Caco-2 (cell line): Measurements from ENCODE around the gene BFSP1. TPM values are rescaled to one million over a fixed set of nuclear protein-coding genes. Genes with fewer than 3 reads are reported as not detected.

ENCODE experiments used
- BruUV-seq: library from RNA; stranded (reverse); fragments of 400-500 nt; replicated peaks from 2 replicates; lab custom pipeline; 2021; lab: Mats Ljungman, UMichigan
- CTCF ChIA-PET: fragments of 300-600 bp; sonication (Branson Sonifier 250); formaldehyde crosslinking; loops from one replicate; lab custom pipeline; 2022; ENCODE audit warnings: antibody characterized with exemption; lab: Charles Lee
- POLR2A ChIA-PET: fragments of 300-600 bp; sonication (Branson Sonifier 250); formaldehyde crosslinking; loops from one replicate; lab custom pipeline; 2022; ENCODE audit warnings: antibody characterized with exemption; lab: Charles Lee
- DNase-seq, 2 experiments: peaks; one replicate each; pipeline versions ENCODE4 v3.0.0 to v3.0.0-alpha.2; 2020 to 2022
- H3K27me3 ChIP-seq: replicated peaks from 2 replicates; pipeline ENCODE4 v1.6.0; 2011; ENCODE audit warnings: low read length; ENCODE audit not compliant: control insufficient read depth, insufficient read depth
- H3K36me3 ChIP-seq: 2 replicates; pipeline ENCODE4 v1.5.1; 2011; ENCODE audit warnings: low read length; ENCODE audit not compliant: control insufficient read depth, insufficient read depth
- H3K4me1 ChIP-seq: fragments of 250-450 bp; sonication (Bioruptor Pico); 2 replicates; pipeline ENCODE4 v1.5.1; 2020; ENCODE audit warnings: mild to moderate bottlenecking
- H3K4me3 ChIP-seq: 2 replicates; pipeline ENCODE4 v1.5.1; 2011; ENCODE audit warnings: low read depth, mild to moderate bottlenecking, control low read depth, low read length
- H3K9me3 ChIP-seq: fragments of 250-450 bp; sonication (Bioruptor Pico); 2 replicates; pipeline ENCODE4 v1.5.1; 2020; ENCODE audit warnings: mild to moderate bottlenecking, moderate library complexity
- H3K27ac Mint-ChIP-seq: one replicate; pipeline ENCODE4 v1.8.0; 2022; ENCODE audit warnings: mixed read lengths; ENCODE audit not compliant: unreplicated experiment
- H3K27me3 Mint-ChIP-seq: one replicate; pipeline ENCODE4 v1.8.0; 2022; ENCODE audit warnings: mixed read lengths; ENCODE audit not compliant: insufficient read depth, unreplicated experiment
- H3K36me3 Mint-ChIP-seq: one replicate; pipeline ENCODE4 v1.8.0; 2022; ENCODE audit warnings: mild to moderate bottlenecking, mixed read lengths; ENCODE audit not compliant: insufficient read depth, unreplicated experiment
- H3K4me1 Mint-ChIP-seq: one replicate; pipeline ENCODE4 v1.8.0; 2022; ENCODE audit warnings: low read depth, mixed read lengths; ENCODE audit not compliant: unreplicated experiment
- H3K4me3 Mint-ChIP-seq: one replicate; pipeline ENCODE4 v1.8.0; 2022; ENCODE audit warnings: mild to moderate bottlenecking, moderate library complexity, mixed read lengths; ENCODE audit not compliant: unreplicated experiment
- H3K9me3 Mint-ChIP-seq: one replicate; pipeline ENCODE4 v1.8.0; 2022; ENCODE audit warnings: mixed read lengths; ENCODE audit not compliant: unreplicated experiment
- CTCF ChIP-seq, 2 experiments: fragments of 200-600 bp in 1 of 2; IDR thresholded peaks; 1 replicate in 1 of 2; 2 replicates in 1 of 2; pipeline versions ENCODE4 v1.5.1 to v1.8.0; 2011 to 2022; ENCODE audit warnings: antibody characterized with exemption in 1 of 2, control low read depth in 1 of 2, inconsistent platforms in 1 of 2, low read depth in 1 of 2, low read length in 1 of 2, mild to moderate bottlenecking in 1 of 2, moderate library complexity in 1 of 2; ENCODE audit not compliant: insufficient read depth in 1 of 2, severe bottlenecking in 1 of 2, unreplicated experiment in 1 of 2
- intact Hi-C: fragments of 100-400 bp; cut with micrococcal nuclease; formaldehyde crosslinking; loops from one replicate; pipeline ENCODE4 v1.10.0; 2022; ENCODE audit not compliant: unreplicated experiment
- total RNA-seq: library from RNA; stranded (reverse); gene quantifications from 2 replicates; pipeline ENCODE4 v1.2.3, GENCODE V29; 2022

BFSP1 gene
- total RNA-seq, 1 experiment from 2014 or later: 22.7 TPM

GRCh38 chr20:17556837-17557674, 25.9 kb upstream of the BFSP1 start:
- Histone ChIP-seq H3K36me3 (no peaks in the 10 kb centered on the region), H3K27me3 (no peaks in the 10 kb centered on the region), H3K4me3 (no peak overlapping the region), H3K9me3 (no peaks in the 10 kb centered on the region), H3K4me1 (peaks cover 17% of the 10 kb centered on the region)
- no peak for TF ChIP-seq CTCF (IDR thresholded peaks at IDR 0.05; ENCODE audit: insufficient read depth in 1 of 2, low read depth in 1 of 2, low read length in 1 of 2, severe bottlenecking in 1 of 2, unreplicated experiment in 1 of 2)
- no peaks in the 10 kb centered on the region for H3K9me3 Mint-ChIP-seq
- ChIA-PET POLR2A (interaction anchor here (1.5 to 1.9 kb wide), 2 partner anchors 13 to 15 kb away, joined by 6 read pairs; partner anchors contain the start of gene DSTN), CTCF (interaction anchor here (0.6 to 1.0 kb wide), 2 partner anchors 17 to 1082 kb away, joined by 3 read pairs; no protein-coding TSS in a partner anchor)
- peaks cover 7% of the 10 kb centered on the region for H3K4me1 Mint-ChIP-seq
- no TSS peak for BruUV-seq
- intact Hi-C loops: no loop called here
- H3K27me3 Mint-ChIP-seq: no peaks in the 10 kb centered on the region
- H3K27ac Mint-ChIP-seq: peak overlapping the region; percentile 50
- no peak for DNase-seq
- no peaks in the 10 kb centered on the region for H3K36me3 Mint-ChIP-seq
- H3K4me3 Mint-ChIP-seq: peak overlapping the region; percentile 15

GRCh38 chr20:17555106-17555505, 23.9 kb upstream of the BFSP1 start:
- CTCF ChIA-PET: interaction anchor here (0.7 kb wide), 1 partner anchor 15 kb away, joined by 4 read pairs; no protein-coding TSS in a partner anchor
- intact Hi-C loops: no loop called here
- BruUV-seq: no TSS peak
- no peaks in the 10 kb centered on the region for H3K9me3 ChIP-seq
- no peaks in the 10 kb centered on the region for H3K27me3 Mint-ChIP-seq
- H3K36me3 ChIP-seq: no peaks in the 10 kb centered on the region
- no peak for DNase-seq
- no peak overlapping the region for H3K27ac Mint-ChIP-seq
- no peaks in the 10 kb centered on the region for H3K27me3 ChIP-seq
- no peak for TF ChIP-seq CTCF (IDR thresholded peaks at IDR 0.05; ENCODE audit: insufficient read depth in 1 of 2, low read depth in 1 of 2, low read length in 1 of 2, severe bottlenecking in 1 of 2, unreplicated experiment in 1 of 2)
- H3K4me3 ChIP-seq: no peak overlapping the region
- H3K9me3 Mint-ChIP-seq: no peaks in the 10 kb centered on the region
- POLR2A ChIA-PET: no interaction called here
- H3K4me3 Mint-ChIP-seq: no peak overlapping the region
- no peaks in the 10 kb centered on the region for H3K36me3 Mint-ChIP-seq
- peaks cover 7% of the 10 kb centered on the region for H3K4me1 Mint-ChIP-seq
- peaks cover 17% of the 10 kb centered on the region for H3K4me1 ChIP-seq

GRCh38 chr20:17549131-17549530, 18.0 kb upstream of the BFSP1 start:
- Mint-ChIP-seq H3K9me3 (no peaks in the 10 kb centered on the region), H3K4me3 (no peak overlapping the region), H3K36me3 (peaks cover 4% of the 10 kb centered on the region), H3K27ac (no peak overlapping the region), H3K27me3 (no peaks in the 10 kb centered on the region), H3K4me1 (peaks cover 17% of the 10 kb centered on the region)
- H3K9me3 ChIP-seq: no peaks in the 10 kb centered on the region
- no peak for TF ChIP-seq CTCF (IDR thresholded peaks at IDR 0.05; ENCODE audit: insufficient read depth in 1 of 2, low read depth in 1 of 2, low read length in 1 of 2, severe bottlenecking in 1 of 2, unreplicated experiment in 1 of 2)
- intact Hi-C loops: no loop called here
- DNase-seq: no peak
- POLR2A ChIA-PET: no interaction called here
- H3K4me1 ChIP-seq: peaks cover 11% of the 10 kb centered on the region; the same call in 1 of the 2 replicates
- H3K4me3 ChIP-seq: no peak overlapping the region
- BruUV-seq: no TSS peak
- CTCF ChIA-PET: no interaction called here
- H3K36me3 ChIP-seq: no peaks in the 10 kb centered on the region
- H3K27me3 ChIP-seq: no peaks in the 10 kb centered on the region
